Parathyroid adenoma (tissue), 2 donors: ENCODE data around the gene ZNF385A.

Experiments
- H2AFZ ChIP-seq: fragments of 300-600 bp; sonication (generic); one replicate; pipeline ENCODE4 v1.7.0; 2017; ENCODE audit warnings: antibody characterized with exemption, mild to moderate bottlenecking
- H3K27ac ChIP-seq: fragments of 300-600 bp; sonication (generic); one replicate; pipeline ENCODE4 v1.7.0; 2017
- H3K27me3 ChIP-seq: fragments of 300-600 bp; sonication (generic); one replicate; pipeline ENCODE4 v1.7.0; 2017; ENCODE audit warnings: low read length; ENCODE audit not compliant: control insufficient read depth, insufficient read depth
- H3K36me3 ChIP-seq: fragments of 300-600 bp; sonication (generic); one replicate; pipeline ENCODE4 v1.7.0; 2017; ENCODE audit warnings: low read length; ENCODE audit not compliant: control insufficient read depth, insufficient read depth
- H3K4me1 ChIP-seq: fragments of 300-600 bp; sonication (generic); one replicate; pipeline ENCODE4 v1.7.0; 2017; ENCODE audit warnings: control low read depth
- H3K4me2 ChIP-seq: fragments of 300-600 bp; sonication (generic); one replicate; pipeline ENCODE4 v1.7.0; 2017; ENCODE audit warnings: low read length
- H3K4me3 ChIP-seq: fragments of 300-600 bp; sonication (generic); one replicate; pipeline ENCODE4 v1.7.0; 2017; ENCODE audit warnings: low read depth, low read length
- H3K79me2 ChIP-seq: fragments of 300-600 bp; sonication (generic); one replicate; pipeline ENCODE4 v1.7.0; 2017; ENCODE audit warnings: control low read depth
- H3K9ac ChIP-seq: fragments of 300-600 bp; sonication (generic); one replicate; pipeline ENCODE4 v1.7.0; 2017; ENCODE audit warnings: mild to moderate bottlenecking
- H3K9me3 ChIP-seq: fragments of 300-600 bp; sonication (generic); one replicate; pipeline ENCODE4 v1.7.0; 2017; ENCODE audit warnings: low read length; ENCODE audit not compliant: control insufficient read depth
- CTCF ChIP-seq: fragments of 300-600 bp; sonication (generic); IDR thresholded peaks from one replicate; pipeline ENCODE4 v1.7.0; 2017; ENCODE audit warnings: antibody characterized with exemption, mild to moderate bottlenecking
- donor health status: primary hyperparathyroidism.

Gene ZNF385A

DNA sequence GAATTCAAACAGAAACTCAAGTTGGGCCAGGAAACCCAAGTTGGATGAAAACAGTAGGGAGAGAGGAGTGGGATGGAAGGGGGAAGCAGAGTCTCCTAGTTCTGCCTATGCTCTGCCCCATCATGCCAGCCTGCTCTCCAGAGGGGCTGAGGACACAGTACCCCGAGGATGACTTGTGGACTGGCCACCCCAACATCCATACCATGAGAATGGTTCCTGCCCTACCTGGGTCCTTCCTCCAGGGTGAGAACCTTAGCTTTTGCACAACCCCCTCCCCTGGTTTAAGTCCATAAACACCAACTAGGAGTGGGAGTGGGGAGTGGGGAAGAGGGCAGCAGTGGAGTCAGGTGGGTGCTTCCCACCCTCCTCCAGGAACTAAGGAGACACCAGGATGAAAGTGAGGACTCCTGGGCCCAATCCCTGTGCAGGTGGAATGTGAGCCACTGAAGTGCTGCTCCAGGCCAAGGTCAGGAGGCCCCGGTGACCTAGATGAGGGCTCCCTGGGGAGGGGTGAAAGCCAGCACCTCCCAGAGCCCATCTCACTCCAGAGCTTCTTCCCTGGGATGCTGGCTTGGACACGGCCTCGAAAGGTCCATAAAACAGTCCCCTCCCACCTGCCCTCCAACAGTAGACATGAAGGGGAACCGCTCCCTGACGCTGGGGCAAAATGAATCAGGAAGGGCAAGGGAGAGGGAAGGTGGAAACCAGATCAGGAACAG is 6.6 kb downstream of the ZNF385A start:
- H3K27me3 ChIP-seq: no peaks in the 10 kb centered on the region
- no peak for TF ChIP-seq CTCF
- no peak overlapping the region for H3K27ac ChIP-seq
- H3K9ac ChIP-seq: no peak overlapping the region
- no peaks in the 10 kb centered on the region for H3K9me3 ChIP-seq
- H3K4me2 ChIP-seq: peak overlapping the region; percentile 94
- H3K4me3 ChIP-seq: peak overlapping the region; percentile 54
- no peaks in the 10 kb centered on the region for H3K36me3 ChIP-seq
- peaks cover 2% of the 10 kb centered on the region for H3K79me2 ChIP-seq
- no peak overlapping the region for H2AFZ ChIP-seq
- peaks cover 10% of the 10 kb centered on the region for H3K4me1 ChIP-seq

GRCh38 chr12:54377007-54377406 is 7.5 kb downstream of the ZNF385A start:
- Histone ChIP-seq H3K4me1 (peaks cover 14% of the 10 kb centered on the region), H3K9ac (no peak overlapping the region), H3K27ac (no peak overlapping the region)

GRCh38 chr12:54376596-54376995 is 7.9 kb downstream of the ZNF385A start:
- no peaks in the 10 kb centered on the region for H3K36me3 ChIP-seq
- no peak overlapping the region for H3K9ac ChIP-seq
- H2AFZ ChIP-seq: no peak overlapping the region
- TF ChIP-seq CTCF: no peak
- peaks cover 19% of the 10 kb centered on the region for H3K4me1 ChIP-seq
- no peaks in the 10 kb centered on the region for H3K9me3 ChIP-seq
- no peak overlapping the region for H3K4me2 ChIP-seq
- no peak overlapping the region for H3K4me3 ChIP-seq
- no peak overlapping the region for H3K27ac ChIP-seq
- H3K79me2 ChIP-seq: peaks cover 2% of the 10 kb centered on the region
- no peaks in the 10 kb centered on the region for H3K27me3 ChIP-seq

More at GRCh38 chr12:54377007-54377406, 7.5 kb downstream of the ZNF385A start:
- Histone ChIP-seq H3K79me2 (peaks cover 2% of the 10 kb centered on the region), H3K27me3 (no peaks in the 10 kb centered on the region), H2AFZ (no peak overlapping the region), H3K9me3 (no peaks in the 10 kb centered on the region), H3K4me3 (no peak overlapping the region), H3K36me3 (no peaks in the 10 kb centered on the region), H3K4me2 (no peak overlapping the region)
- no peak for TF ChIP-seq CTCF

GRCh38 chr12:54375259-54375579 is 9.3 kb downstream of the ZNF385A start:
- no peak overlapping the region for H2AFZ ChIP-seq
- no peak overlapping the region for H3K9ac ChIP-seq
- peaks cover 2% of the 10 kb centered on the region for H3K79me2 ChIP-seq
- TF ChIP-seq CTCF: no peak
- no peak overlapping the region for H3K27ac ChIP-seq
- H3K4me2 ChIP-seq: peak overlapping the region; percentile 16
- H3K36me3 ChIP-seq: no peaks in the 10 kb centered on the region
- no peaks in the 10 kb centered on the region for H3K27me3 ChIP-seq
- no peak overlapping the region for H3K4me3 ChIP-seq
- no peaks in the 10 kb centered on the region for H3K9me3 ChIP-seq
- peaks cover 20% of the 10 kb centered on the region for H3K4me1 ChIP-seq
